ENCODE measurements around the gene AGBL1.

The AGBL1 gene

GRCh38 chr15:86754846-86755245, 675.2 kb downstream of the AGBL1 start:
- no peak for DNase-seq

- DNase-seq, result no peak
These were observed 677.0 kb downstream of the AGBL1 start for GRCh38 chr15:86756688-86757087.

- DNase-seq, result no peak
These were observed 680.3 kb downstream of the AGBL1 start for GRCh38 chr15:86759800-86760523.

- DNase-seq, result no peak
These were observed 683.2 kb downstream of the AGBL1 start for GRCh38 chr15:86762874-86763273.

GRCh38 chr15:86764021-86764420, 684.4 kb downstream of the AGBL1 start:
- no peak for DNase-seq

GRCh38 chr15:86765281-86765680, 685.6 kb downstream of the AGBL1 start:
- DNase-seq, result no peak

GRCh38 chr15:86772369-86773059, 692.8 kb downstream of the AGBL1 start:
- DNase-seq, result no peak

- no peak for DNase-seq
These were observed 694.1 kb downstream of the AGBL1 start for GRCh38 chr15:86773736-86774135.

- no peak for DNase-seq
These were observed 696.5 kb downstream of the AGBL1 start for GRCh38 chr15:86776145-86776544.

- no peak for DNase-seq
These were observed 716.9 kb downstream of the AGBL1 start for GRCh38 chr15:86796521-86796920.

GRCh38 chr15:86797135-86797534, 717.5 kb downstream of the AGBL1 start:
- no peak for DNase-seq

- DNase-seq, result no peak
These were observed 719.6 kb downstream of the AGBL1 start for GRCh38 chr15:86799226-86799625.

GRCh38 chr15:86802244-86802643, 722.6 kb downstream of the AGBL1 start:
- DNase-seq, result no peak

GRCh38 chr15:86804406-86804805, 724.7 kb downstream of the AGBL1 start:
- no peak for DNase-seq

- DNase-seq, result no peak
These were observed 730.7 kb downstream of the AGBL1 start for GRCh38 chr15:86810329-86810728.

GRCh38 chr15:86813892-86814291, 734.2 kb downstream of the AGBL1 start:
- DNase-seq, result no peak

GRCh38 chr15:86829245-86829644, 749.6 kb downstream of the AGBL1 start:
- DNase-seq, result no peak

- DNase-seq, result no peak
These were observed 750.6 kb downstream of the AGBL1 start for GRCh38 chr15:86830304-86830703.

GRCh38 chr15:86833595-86833994, 753.9 kb downstream of the AGBL1 start:
- DNase-seq, result no peak

- no peak for DNase-seq
These were observed 754.6 kb downstream of the AGBL1 start for GRCh38 chr15:86834115-86834863.

GRCh38 chr15:86837294-86838061, 757.8 kb downstream of the AGBL1 start:
- DNase-seq, result no peak

- no peak for DNase-seq
These were observed 759.8 kb downstream of the AGBL1 start for GRCh38 chr15:86839502-86839901.

GRCh38 chr15:86840996-86841395, 761.3 kb downstream of the AGBL1 start:
- DNase-seq, result no peak

All from hematopoietic multipotent progenitor cell treated with erythropoietin and hydrocortisone succinate and interleukin-3 and kit ligand, for 6 days (in vitro differentiated cells).